Endothelial cell of umbilical vein (primary cell): ENCODE measurements around the gene GPR108.

Experiments
- MAX ChIP-seq: IDR thresholded peaks from 2 replicates; pipeline ENCODE4 v1.6.1; 2011; ENCODE audit not compliant: insufficient read depth, insufficient read length
- POLR2A ChIP-seq: IDR thresholded peaks from 2 replicates; pipeline ENCODE4 v1.6.1; 2012; ENCODE audit warnings: low read depth, mild to moderate bottlenecking, control low read depth, low read length
- POLR2AphosphoS5 ChIP-seq: IDR thresholded peaks from 2 replicates; pipeline ENCODE4 v1.6.1; 2012; ENCODE audit warnings: low read depth, mild to moderate bottlenecking, control low read depth, low read length, moderate library complexity; ENCODE audit not compliant: insufficient read depth
- TF ChIP-seq, protein P1 (sequence below), 2 donors: IDR thresholded peaks; 1 replicate in 1 of 2; 2 replicates in 1 of 2; pipeline ENCODE4 v1.5.1; 2011; ENCODE audit warnings: low read length in 2 of 2, mild to moderate bottlenecking in 2 of 2, moderate library complexity in 2 of 2, control low read depth in 1 of 2, inconsistent platforms in 1 of 2, low read depth in 1 of 2; ENCODE audit not compliant: insufficient read depth in 1 of 2; ENCODE audit errors: extremely low read depth in 1 of 2

DNA sequence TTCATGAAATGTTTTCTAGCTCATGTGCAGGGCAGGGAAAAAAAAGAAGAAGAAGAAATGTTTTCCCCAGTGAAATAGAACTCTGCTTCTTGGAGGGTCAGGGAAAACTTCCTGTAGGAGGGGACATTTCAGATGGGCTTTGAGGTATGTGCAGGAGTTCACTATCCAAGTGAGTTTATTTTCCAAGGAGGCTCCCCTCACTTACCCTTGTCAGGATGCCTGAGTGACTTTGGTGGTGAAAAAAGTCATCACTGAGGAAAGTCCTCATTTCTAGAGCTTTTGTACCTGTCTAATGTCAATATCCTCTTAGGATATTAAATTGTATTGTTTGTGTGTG, 16.3 kb downstream of the GPR108 start:
- TF ChIP-seq, protein P1, sequence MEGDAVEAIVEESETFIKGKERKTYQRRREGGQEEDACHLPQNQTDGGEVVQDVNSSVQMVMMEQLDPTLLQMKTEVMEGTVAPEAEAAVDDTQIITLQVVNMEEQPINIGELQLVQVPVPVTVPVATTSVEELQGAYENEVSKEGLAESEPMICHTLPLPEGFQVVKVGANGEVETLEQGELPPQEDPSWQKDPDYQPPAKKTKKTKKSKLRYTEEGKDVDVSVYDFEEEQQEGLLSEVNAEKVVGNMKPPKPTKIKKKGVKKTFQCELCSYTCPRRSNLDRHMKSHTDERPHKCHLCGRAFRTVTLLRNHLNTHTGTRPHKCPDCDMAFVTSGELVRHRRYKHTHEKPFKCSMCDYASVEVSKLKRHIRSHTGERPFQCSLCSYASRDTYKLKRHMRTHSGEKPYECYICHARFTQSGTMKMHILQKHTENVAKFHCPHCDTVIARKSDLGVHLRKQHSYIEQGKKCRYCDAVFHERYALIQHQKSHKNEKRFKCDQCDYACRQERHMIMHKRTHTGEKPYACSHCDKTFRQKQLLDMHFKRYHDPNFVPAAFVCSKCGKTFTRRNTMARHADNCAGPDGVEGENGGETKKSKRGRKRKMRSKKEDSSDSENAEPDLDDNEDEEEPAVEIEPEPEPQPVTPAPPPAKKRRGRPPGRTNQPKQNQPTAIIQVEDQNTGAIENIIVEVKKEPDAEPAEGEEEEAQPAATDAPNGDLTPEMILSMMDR (IDR thresholded peaks at IDR 0.05; ENCODE audit: extremely low read depth in 1 of 2, insufficient read depth in 1 of 2, low read depth in 1 of 2, low read length in 2 of 2) = no peak
- no peak for TF ChIP-seq MAX
- TF ChIP-seq POLR2AphosphoS5 = no peak
- TF ChIP-seq POLR2A = no peak
